RCC 7860 (cell line): Measurements from ENCODE around the gene IHH.

ENCODE experiments used
- DNase-seq: peaks from one replicate; pipeline ENCODE4 v3.0.0-alpha.2; 2015; ENCODE audit warnings: low spot score
- FAIRE-seq: peaks from 2 replicates; lab custom pipeline; 2012; peaks lifted over from hg19 to GRCh38; lab: Jason Lieb, UNC

IHH gene

GRCh38 chr2:219060821-219061791 is at the start of gene IHH:
Gene IHH, minus strand, starts transcription at chr2:219060921. Its CDS starts 454 bp downstream, at chr2:219060467.
- DNase-seq, result no peak
- FAIRE-seq, result no peak

GRCh38 chr2:219109471-219109870 is 48.8 kb upstream of the IHH start:
- FAIRE-seq, result no peak
- DNase-seq, result no peak

GRCh38 chr2:219107758-219108157 is 47.0 kb upstream of the IHH start:
- FAIRE-seq (no peak), DNase-seq (no peak)

- FAIRE-seq, result no peak
- no peak for DNase-seq
Observed at GRCh38 chr2:219106251-219106650, 45.5 kb upstream of the IHH start.

GRCh38 chr2:219104107-219105035 is 43.6 kb upstream of the IHH start:
- peak; percentile 33 for DNase-seq
- no peak for FAIRE-seq

- DNase-seq, result no peak
- no peak for FAIRE-seq
Observed at GRCh38 chr2:219099329-219099728, 38.6 kb upstream of the IHH start.

GRCh38 chr2:219095406-219095935 is 34.8 kb upstream of the IHH start:
- DNase-seq (no peak), FAIRE-seq (no peak)

GRCh38 chr2:219094171-219094570 is 33.5 kb upstream of the IHH start:
- no peak for FAIRE-seq
- no peak for DNase-seq

- no peak for FAIRE-seq
- no peak for DNase-seq
Observed at GRCh38 chr2:219090436-219091299, 29.9 kb upstream of the IHH start.

GRCh38 chr2:219089330-219089729 is 28.6 kb upstream of the IHH start:
- FAIRE-seq (no peak), DNase-seq (no peak)

- FAIRE-seq (no peak), DNase-seq (no peak)
Observed at GRCh38 chr2:219087848-219088247, 27.1 kb upstream of the IHH start.

- no peak for DNase-seq
- no peak for FAIRE-seq
Observed at GRCh38 chr2:219087361-219087760, 26.6 kb upstream of the IHH start.

- no peak for DNase-seq
- FAIRE-seq, result no peak
Observed at GRCh38 chr2:219086196-219086595, 25.5 kb upstream of the IHH start.

GRCh38 chr2:219084791-219085190 is 24.1 kb upstream of the IHH start:
- DNase-seq, result no peak
- FAIRE-seq, result no peak

- DNase-seq, result no peak
- no peak for FAIRE-seq
Observed at GRCh38 chr2:219082332-219082958, 21.7 kb upstream of the IHH start.

- no peak for FAIRE-seq
- no peak for DNase-seq
Observed at GRCh38 chr2:219081701-219082331, 21.1 kb upstream of the IHH start.

GRCh38 chr2:219081096-219081495 is 20.4 kb upstream of the IHH start:
- DNase-seq (no peak), FAIRE-seq (no peak)

- DNase-seq, result peak; percentile 10
- peak; percentile 46 for FAIRE-seq
Observed at GRCh38 chr2:219079417-219079816, 18.7 kb upstream of the IHH start.

- no peak for FAIRE-seq
- DNase-seq, result no peak
Observed at GRCh38 chr2:219078951-219079350, 18.2 kb upstream of the IHH start.
